Effector CD8-positive, alpha-beta T cell (primary cell): ENCODE measurements around the gene SCNN1A.
A peak's percentile ranks its signal among the peaks of the same experiment; 100 is the strongest.

Source experiments
- DNase-seq: peaks from one replicate; lab custom pipeline; 2025; lab: John Stamatoyannopoulos, UW

SCNN1A gene

DNA sequence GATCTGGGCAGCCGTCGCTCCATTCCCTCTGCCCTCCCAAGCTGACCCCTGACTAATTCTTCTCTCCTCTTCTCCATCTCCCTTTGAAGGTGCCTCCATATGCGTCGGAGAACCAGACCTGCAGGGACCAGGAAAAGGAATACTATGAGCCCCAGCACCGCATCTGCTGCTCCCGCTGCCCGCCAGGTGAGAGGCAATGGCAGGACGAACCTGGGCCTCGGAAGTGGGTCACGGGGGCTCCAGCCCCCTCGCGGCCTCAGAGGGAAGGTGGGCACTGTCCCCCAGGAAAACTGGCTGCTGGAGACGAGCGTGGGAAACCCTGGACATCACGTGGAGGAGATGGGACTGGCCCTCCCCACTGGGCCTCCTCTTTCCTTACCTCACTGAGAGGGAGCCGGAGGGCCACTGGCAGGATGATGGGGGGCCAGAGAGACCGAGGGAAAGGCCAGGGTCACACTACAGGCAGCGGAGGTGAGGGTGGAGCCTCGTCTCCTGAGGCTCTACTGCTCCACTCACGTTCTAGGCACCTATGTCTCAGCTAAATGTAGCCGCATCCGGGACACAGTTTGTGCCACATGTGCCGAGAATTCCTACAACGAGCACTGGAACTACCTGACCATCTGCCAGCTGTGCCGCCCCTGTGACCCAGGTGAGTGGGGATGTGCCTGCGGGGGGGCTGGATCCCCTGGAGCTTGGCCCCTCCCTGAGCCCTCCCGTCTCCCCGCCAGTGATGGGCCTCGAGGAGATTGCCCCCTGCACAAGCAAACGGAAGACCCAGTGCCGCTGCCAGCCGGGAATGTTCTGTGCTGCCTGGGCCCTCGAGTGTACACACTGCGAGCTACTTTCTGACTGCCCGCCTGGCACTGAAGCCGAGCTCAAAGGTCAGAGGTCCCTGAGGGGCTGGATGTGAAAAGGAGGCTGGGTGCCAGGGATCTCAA lies 9.4 kb upstream of the SCNN1A start:
- no peak for DNase-seq

DNA sequence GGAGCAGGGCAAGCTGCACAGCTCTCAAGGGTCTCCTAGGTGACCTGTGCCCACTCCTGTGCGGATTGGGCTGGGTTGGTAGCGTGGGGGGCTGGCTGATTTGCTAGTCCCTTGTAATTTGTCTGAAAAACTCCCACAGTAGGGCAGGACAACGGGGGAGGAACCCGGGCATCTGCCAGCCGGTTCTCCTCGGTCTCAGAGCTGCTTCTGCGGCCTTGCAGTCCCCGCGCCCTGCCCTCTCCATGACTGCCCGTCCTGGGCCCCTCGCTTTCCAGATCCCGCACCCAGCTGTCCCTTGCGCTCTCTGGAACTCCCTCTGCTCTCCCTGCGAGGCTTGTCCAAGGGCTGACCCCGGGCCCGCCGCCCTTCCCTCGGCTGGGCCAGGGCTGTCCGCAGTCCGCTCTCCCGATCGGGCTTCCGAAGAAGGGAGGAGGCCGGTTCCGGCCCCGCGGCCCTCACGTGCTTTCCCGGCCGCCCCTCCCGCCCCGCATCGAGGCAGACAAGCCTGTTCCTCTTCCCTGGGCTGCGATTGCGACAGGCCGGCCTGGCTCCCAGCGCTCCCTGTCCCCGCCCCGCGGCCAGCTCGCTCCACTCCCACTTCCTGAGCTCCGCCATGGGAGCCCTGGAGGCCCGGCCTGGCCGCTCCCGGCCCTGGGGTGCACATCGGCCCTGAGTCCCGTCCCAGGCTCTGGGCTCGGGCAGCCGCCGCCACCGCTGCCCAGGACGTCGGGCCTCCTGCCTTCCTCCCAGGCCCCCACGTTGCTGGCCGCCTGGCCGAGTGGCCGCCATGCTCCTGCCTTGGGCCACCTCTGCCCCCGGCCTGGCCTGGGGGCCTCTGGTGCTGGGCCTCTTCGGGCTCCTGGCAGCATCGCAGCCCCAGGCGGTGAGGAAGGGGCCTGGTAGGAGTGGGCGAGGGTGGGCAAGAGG lies 8.5 kb upstream of the SCNN1A start, which contains the start of gene LTBR:
Gene LTBR, plus strand, starts transcription at position 591 of the 927 bp plus-strand sequence. Its CDS starts 197 bp downstream, at position 788.
- DNase-seq: peak; percentile 12

DNA sequence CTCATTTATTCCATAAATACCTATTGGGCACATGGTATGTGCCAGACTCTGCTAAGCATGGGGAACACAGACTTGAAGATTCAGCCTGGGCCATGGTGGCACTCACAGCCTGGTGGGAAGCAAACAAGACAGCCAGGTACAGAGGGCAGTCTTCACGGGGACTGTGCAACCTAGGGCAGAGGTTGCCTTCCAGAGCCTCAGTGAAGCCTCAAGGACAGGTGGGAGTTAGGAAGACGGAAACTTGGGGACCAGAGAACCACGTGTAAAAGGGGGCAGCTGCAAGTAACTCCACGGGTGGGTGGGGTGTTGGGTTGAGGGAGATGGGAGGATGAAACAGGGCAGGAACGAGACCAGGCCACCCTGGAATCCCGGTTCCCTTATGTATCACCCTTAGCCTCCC lies 7.6 kb upstream of the SCNN1A start:
- no peak for DNase-seq

DNA sequence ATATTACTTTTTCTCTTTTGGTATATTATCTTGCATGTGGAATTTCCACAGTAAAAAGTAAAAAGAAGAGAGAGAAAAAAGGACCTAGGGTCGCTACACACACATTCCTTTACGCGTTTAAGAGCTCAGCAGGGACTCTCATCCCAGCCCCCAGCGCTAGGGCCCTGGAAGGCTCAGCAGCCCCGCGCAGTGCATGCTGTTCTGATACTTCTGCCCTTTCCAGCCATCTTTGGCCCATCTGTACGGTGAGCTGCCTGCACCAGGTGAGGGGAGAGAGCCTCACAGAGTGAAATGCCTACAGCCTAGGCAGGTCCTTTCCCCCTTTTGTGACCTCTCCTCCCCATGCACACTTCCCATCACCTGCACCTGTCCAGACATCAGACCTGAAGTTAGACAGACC lies 7.0 kb upstream of the SCNN1A start:
- no peak for DNase-seq

DNA sequence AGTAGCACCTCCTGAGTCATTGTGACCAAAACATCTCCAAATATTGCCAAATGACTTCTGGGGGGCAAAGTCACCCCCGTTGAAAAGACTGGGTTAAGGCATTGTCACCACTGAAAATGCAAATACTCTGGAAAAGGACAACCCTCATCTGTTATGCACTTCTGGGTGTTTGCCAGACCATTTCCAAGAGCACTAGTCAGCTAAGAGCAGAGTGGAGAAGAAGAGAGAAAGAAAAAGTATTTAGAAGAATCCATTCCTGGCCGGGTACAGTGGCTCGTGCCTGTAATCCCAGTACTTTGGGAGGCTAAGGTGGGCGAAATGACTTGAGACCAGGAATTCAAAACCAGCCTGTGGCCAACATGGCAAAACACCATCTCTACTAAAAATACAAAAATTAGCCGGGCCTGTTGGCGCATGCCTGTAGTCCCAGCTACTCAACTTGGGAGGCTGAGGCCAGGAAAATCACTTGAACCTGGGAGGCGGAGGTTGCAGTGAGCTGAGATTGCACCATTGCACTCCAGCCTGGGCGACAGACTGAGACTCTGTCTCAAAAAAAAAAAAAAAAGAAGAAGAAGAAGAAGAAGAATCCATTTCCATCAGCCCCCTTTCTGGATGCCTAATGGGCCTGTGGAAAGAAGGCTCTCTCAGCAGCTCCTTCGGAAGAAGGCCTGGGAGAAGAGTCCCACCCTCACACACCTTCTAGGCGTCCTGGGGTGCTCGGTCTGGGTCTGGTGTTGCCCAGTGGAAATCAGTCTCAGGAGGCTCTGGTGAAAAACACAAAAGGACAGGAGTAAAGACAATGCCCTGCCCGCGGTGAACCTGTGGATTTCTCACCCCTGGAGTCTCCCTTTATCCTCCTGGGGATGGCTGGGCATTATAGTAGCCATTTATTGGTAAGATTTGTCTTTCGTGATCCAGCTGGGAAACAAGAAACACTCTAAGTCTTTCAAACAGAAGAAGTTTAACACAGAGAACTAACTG lies 5.1 kb upstream of the SCNN1A start:
- DNase-seq: no peak

DNA sequence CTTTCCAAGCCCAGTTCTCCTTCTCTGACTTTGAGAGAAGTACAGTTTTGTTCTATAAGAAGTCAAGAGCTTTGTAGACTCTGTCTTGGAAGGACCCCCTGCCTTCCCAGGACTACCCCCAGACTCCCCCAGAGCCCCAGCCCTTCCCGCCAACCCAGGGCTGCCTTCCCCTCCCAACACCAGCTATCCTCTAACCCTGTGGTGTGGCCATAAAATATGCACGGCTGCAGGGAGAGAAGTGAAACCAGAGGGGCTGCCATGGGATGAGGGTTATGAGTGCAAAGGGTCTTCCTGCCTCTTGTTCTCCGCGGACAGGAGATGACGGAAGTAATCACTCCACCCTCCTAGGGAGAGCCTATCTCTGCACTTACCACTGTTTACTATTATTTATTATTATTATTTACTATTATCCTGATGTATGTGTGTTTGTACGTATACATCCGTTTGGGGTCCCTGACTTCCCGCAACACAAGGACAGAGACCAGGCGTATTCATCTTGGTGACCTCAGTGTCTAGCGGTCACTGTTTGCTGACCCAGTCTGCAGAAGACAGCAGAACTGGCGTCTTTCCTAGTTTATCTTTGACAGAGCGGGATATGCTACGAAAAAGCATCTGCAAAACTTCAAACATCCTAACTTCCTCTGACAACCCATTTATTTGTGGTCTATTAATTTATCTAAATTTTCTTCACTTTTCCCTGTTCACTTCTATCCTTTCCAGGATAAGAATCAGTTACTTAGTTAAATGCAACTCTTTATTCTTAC lies 3.5 kb upstream of the SCNN1A start:
- no peak for DNase-seq

DNA sequence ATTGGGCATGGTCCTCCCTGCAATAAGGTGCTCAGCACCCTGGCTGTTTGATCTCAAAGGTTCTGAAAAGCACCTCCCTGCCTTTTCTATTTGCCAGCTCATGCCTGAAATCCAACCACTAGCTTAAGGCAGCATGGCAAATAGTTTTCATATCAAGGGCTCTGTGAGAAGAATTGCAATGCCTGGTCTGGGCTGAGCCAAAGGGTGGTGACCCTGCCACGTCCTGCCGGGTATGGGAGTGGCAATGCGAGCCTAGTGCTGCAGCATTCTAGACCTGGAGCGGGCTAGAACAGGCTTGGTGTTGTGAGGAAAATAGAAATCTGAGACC lies 2.3 kb upstream of the SCNN1A start:
- no peak for DNase-seq

DNA sequence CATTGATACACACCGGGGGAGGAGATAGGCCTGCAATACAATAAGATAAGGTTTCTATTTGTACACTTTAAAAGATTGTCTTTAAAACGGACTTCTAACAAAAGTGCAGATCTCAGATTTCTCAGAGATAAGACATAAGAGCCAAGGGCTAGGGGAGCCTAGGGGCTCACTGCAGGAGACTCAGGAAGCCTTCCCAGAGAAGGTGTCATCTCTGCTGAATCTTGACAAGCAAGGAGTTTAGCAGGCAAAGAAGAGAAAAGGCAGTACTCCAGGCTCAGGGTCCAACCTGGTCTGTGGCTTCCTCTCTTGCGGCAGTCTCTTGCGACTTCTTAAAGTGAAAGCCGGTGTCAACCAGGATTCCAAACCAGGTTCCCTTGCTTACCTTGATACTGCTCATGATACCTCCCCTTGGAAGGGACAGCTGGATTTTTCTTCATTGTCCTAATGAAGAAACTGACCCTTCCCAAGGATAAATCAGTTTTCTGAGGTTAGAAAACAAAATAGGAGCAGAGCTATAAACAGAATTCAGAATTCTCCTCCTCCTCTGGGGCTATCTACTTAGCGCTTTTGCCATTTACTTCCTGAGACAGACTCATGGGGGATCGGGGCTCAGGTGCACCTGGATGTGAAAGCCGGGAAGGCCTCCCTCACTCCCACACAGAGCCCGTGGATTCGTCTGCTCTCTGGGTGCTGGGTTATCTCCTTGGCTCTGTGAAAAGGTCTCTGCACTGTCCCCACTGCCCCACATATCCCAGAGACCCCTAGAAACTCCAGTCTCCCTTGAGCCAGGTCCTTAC lies 1.7 kb upstream of the SCNN1A start:
- no peak for DNase-seq

DNA sequence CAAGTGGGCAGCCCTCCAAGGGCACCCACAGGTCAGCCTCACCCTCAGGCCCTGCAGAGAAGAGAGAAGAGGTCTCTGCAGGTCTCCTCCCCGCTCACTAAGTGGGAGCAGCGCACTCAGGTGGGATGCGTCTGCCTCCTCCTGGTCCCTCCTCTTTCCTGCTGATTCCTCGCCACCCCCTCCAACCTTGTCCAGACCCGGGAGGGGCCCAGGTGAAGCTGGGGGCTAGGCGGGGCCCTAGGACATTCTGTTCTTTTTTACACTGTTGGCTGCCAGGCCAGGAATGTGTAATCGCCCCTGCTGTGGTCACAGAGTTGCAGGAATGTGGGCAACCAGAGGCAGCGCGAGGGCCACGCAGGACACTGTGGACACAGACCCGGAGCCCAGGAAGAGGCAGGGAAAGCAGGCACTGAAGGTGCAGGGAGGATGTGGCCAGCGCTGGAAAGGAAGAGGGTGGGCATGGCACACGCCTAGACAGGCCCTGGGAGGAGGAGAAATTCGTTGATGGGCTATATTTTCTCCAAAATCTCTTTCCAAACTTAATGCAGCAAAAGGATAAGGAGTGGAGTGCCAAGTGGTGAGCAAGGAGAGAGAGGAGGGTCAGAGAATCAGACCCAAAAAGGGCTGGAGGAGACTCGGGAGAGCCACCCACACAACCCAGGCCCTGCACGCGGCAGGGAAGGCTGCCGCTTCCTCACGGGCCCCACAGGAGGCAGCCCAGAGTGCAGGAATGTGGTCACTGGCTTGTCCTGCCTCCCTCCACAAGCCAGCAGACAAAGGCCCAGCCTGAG lies 911 bp upstream of the SCNN1A start:
- no peak for DNase-seq

DNA sequence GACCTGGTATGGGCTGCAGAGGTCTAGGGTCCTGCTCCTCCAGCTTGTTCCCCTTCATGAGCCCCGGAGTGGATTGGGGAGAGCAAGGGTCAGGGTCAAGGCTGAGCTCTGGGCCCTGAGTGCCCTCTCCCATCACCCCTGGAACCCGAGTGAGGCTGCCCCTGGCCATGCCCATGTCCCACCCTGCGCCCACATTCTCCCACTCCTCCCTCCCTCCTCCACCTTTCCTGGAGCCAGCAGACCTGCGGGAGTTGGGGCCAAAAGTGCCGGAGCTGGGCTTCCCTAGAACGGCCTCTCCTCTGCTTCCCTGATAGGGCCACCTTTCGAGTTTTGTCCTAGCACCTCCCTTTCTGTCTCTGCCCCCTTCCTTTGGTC lies 590 bp downstream of the SCNN1A start:
- DNase-seq: no peak

DNA sequence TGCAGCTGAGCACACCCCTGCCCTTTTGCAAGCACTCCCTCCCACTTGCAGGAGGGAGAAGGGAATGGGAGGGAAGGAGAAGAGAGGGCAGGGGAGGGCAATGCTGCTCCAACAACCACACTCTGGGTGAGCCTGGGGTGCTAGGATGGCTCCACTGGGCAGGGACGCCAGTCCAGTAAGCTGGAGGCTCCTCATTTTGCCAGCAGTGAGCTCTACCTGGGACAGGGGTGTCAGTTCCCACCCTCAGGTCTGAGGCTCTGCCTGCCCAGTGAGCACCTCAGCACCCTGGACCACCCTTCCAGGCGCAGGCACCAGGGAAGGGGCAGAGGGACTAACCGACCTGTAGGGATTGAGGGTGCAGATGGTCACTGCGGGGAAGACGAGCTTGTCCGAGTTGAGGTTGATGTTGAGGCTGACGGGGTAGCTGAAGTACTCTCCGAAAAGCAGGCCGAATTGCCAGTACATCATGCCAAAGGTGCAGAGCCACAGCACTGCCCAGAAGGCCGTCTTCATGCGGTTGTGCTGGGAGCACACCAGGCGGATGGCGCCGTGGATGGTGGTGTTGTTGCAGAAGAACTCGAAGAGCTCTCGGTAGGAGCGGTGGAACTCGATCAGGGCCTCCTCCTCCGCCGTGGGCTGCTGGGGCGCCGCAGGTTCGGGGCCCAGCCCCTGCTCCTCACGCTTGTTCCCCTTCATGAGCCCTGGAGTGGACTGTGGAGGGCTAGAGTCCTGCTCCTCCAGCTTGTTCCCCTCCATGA lies 1.2 kb downstream of the SCNN1A start:
- no peak for DNase-seq

DNA sequence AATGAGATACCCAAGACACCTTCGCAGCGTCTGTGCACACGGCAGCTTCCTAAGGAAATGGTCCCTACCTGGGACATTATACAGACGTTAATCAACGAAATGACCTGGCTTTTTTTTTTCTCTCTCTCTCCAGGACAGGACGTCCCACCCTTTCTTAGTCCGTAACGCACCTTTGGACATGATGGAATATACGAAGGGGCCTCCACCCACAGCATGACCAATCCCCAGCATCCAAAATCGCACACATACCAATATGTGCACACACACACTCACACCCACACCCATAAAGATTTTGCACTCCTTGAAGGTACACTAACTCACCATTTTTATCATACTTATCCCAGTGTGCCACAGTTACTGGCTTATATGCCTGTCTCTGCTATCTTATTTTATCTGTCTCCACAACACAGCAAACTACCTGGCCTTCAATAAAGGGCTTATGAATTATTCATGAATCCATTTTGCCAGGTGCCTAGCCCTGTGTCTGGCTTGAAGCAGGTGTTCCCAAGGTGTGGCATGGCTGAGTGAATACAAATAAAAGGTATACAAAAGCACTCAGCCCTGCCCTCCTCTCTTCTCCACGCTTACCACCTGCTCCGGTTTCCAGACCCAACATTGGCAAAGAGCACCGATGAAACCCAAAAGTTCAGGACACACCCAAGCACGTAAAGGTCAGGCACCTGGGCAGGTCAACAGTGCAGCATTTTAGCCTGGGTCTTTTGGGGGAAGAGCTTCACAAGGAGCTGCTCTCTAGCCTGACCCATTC lies 2.2 kb downstream of the SCNN1A start:
- no peak for DNase-seq

DNA sequence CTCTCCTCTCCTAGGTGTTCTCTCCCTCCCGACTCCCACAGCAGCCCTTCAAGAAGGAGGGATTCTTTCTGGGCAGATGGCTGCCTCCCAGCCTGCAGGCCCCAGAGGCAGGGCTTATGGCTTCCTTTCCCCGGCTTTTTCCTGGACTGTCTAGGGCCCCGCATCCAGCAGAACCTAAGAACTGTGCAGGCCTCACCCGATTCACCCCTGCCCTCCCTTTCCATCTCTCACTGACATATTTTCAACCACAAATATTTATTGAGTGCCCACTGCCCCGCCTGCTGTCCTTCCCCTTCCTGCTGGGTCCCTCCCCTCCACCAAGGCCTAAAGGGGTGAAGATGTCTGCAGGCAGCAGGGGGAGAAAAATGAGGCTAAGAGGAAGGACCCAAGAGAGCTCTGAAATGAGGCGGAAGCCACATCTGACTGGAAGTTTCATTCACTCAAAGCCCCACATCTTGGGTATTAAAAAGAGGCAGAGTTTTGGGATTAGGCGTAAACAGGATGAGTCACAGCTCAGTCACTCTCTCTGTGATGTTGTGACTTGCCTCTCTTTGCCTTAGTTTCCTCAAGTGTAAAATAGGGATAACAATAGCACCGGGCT lies 2.9 kb downstream of the SCNN1A start:
- DNase-seq: no peak

DNA sequence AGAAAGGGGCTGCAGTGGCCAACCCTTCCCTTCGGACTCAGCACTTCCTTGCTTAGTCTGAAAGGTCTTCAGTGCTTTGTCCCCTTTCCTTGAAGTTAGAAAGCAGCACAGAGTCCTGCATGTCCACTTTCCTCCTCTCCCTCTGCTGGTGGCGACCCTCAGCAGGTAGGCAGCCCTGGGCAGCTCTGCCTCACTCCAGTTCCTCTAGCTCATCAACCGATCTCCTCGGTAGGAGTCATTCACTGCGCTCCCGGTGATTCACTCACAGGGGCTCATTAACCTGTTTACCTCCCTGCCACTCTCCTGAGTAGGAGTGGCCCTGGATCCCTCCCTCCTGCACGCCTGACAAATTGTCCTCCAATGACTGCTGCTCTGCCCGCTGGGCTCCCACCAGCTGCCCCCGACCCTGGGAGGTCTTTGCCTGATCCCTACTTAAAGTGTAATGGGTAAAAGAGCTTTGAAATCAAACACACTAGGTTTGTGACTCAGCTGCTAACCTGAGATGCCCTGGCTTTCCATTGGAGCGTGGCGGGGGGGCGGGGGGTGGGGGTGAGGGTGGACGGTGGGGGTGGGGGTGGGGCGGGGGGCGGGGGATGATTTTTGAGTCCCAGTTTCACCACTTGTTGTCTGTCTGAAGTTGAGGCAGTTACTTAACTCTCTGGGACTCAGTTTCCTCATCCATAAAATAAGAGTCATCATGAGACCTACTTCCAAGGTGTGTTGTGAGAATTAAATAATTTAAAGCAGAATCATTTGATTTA lies 4.2 kb downstream of the SCNN1A start:
- DNase-seq: no peak

DNA sequence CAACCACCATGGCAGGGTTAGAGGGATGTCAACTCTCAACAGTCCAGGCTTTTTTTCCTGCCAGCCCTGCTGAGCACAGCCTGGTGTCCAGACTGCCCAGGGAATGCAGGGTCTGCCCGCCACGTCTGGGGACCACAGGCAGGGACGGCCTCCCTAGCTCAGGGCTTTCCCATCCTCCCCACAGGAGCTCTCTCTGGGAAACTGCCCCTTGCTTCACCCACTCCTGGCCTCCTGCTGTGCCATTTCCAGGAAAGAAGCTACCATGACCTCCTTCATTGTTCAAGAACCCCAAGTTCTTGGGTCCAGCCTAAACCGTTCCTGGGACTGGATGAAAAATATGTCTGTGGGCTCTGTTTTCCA lies 4.8 kb downstream of the SCNN1A start:
- no peak for DNase-seq

DNA sequence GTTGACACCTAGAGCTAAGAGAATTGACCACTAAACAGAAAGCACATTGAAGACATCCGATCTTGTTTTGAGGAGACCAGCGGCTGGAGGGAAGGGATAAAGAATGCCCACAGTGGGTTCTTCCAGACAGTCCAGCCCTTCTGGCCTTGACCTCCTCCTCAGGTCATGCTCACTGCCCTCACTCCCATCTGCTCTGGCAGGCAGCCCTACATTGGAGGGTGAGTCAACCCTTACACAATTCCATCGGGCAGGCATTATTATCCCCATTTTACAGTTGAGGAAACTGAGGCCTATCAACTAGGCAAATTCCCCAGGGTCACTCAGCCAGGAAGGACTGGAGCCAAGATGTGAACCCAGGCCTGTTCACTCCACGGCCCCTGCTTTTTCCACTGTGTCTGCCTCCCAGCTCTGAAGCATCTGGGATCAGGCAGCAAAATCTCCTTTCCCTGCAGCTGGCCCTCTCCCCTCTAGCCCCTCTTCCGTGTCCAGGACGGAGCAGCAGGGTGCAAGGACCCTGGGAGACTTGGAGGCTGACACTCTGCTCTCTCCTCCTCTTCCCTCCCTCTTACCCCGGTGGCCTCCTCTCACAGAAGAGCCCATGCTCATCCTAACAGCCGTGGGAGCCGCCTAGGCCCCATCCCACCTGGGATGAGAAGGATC lies 5.3 kb downstream of the SCNN1A start:
- DNase-seq: no peak
